ENCODE measurements around the gene RALGPS1.

The RALGPS1 gene

GRCh38 chr9:127197861-127198430 is 283.4 kb downstream of the RALGPS1 start:
- Histone ChIP-seq H3K9ac (ENCODE audit: low read length) (no peak overlapping the region), H3K27ac (ENCODE audit: low read depth, low read length) (peak overlapping the region; percentile 66), H3K27me3 (ENCODE audit: control insufficient read depth, insufficient read depth, low read length) (no peaks in the 10 kb centered on the region), H3K4me1 (ENCODE audit: control insufficient read depth, insufficient read depth, low read length) (peaks cover 23% of the 10 kb centered on the region), H3K4me3 (ENCODE audit: low read length) (no peak overlapping the region), H3K36me3 (ENCODE audit: control insufficient read depth, insufficient read depth, low read length) (no peaks in the 10 kb centered on the region)

GRCh38 chr9:127198587-127198986 is 284.0 kb downstream of the RALGPS1 start:
- Histone ChIP-seq H3K4me3 (ENCODE audit: low read length) (no peak overlapping the region), H3K4me1 (ENCODE audit: control insufficient read depth, insufficient read depth, low read length) (peaks cover 23% of the 10 kb centered on the region), H3K9ac (ENCODE audit: low read length) (no peak overlapping the region), H3K27me3 (ENCODE audit: control insufficient read depth, insufficient read depth, low read length) (no peaks in the 10 kb centered on the region), H3K27ac (ENCODE audit: low read depth, low read length) (peak overlapping the region; percentile 66), H3K36me3 (ENCODE audit: control insufficient read depth, insufficient read depth, low read length) (no peaks in the 10 kb centered on the region)

GRCh38 chr9:127199001-127199791 is 284.6 kb downstream of the RALGPS1 start:
- Histone ChIP-seq H3K36me3 (ENCODE audit: control insufficient read depth, insufficient read depth, low read length) (no peaks in the 10 kb centered on the region), H3K4me1 (ENCODE audit: control insufficient read depth, insufficient read depth, low read length) (peaks cover 23% of the 10 kb centered on the region), H3K27me3 (ENCODE audit: control insufficient read depth, insufficient read depth, low read length) (no peaks in the 10 kb centered on the region), H3K9ac (ENCODE audit: low read length) (no peak overlapping the region), H3K4me3 (ENCODE audit: low read length) (no peak overlapping the region), H3K27ac (ENCODE audit: low read depth, low read length) (peak overlapping the region; percentile 66)

GRCh38 chr9:127200106-127200862 is 285.7 kb downstream of the RALGPS1 start:
- no peak overlapping the region for H3K9ac ChIP-seq (ENCODE audit: low read length)
- H3K4me1 ChIP-seq (ENCODE audit: control insufficient read depth, insufficient read depth, low read length): peaks cover 23% of the 10 kb centered on the region
- no peak overlapping the region for H3K4me3 ChIP-seq (ENCODE audit: low read length)
- H3K27me3 ChIP-seq (ENCODE audit: control insufficient read depth, insufficient read depth, low read length): no peaks in the 10 kb centered on the region
- no peak overlapping the region for H3K27ac ChIP-seq (ENCODE audit: low read depth, low read length)
- H3K36me3 ChIP-seq (ENCODE audit: control insufficient read depth, insufficient read depth, low read length): no peaks in the 10 kb centered on the region

GRCh38 chr9:127201071-127201541 is 286.5 kb downstream of the RALGPS1 start:
- Histone ChIP-seq H3K27me3 (ENCODE audit: control insufficient read depth, insufficient read depth, low read length) (no peaks in the 10 kb centered on the region), H3K36me3 (ENCODE audit: control insufficient read depth, insufficient read depth, low read length) (no peaks in the 10 kb centered on the region), H3K9ac (ENCODE audit: low read length) (no peak overlapping the region), H3K27ac (ENCODE audit: low read depth, low read length) (no peak overlapping the region), H3K4me3 (ENCODE audit: low read length) (no peak overlapping the region), H3K4me1 (ENCODE audit: control insufficient read depth, insufficient read depth, low read length) (peaks cover 23% of the 10 kb centered on the region)

GRCh38 chr9:127201731-127202130 is 287.1 kb downstream of the RALGPS1 start:
- Histone ChIP-seq H3K9ac (ENCODE audit: low read length) (no peak overlapping the region), H3K4me1 (ENCODE audit: control insufficient read depth, insufficient read depth, low read length) (peaks cover 23% of the 10 kb centered on the region), H3K36me3 (ENCODE audit: control insufficient read depth, insufficient read depth, low read length) (no peaks in the 10 kb centered on the region), H3K27me3 (ENCODE audit: control insufficient read depth, insufficient read depth, low read length) (no peaks in the 10 kb centered on the region), H3K4me3 (ENCODE audit: low read length) (no peak overlapping the region), H3K27ac (ENCODE audit: low read depth, low read length) (no peak overlapping the region)

- Histone ChIP-seq H3K9ac (ENCODE audit: low read length) (no peak overlapping the region), H3K4me3 (ENCODE audit: low read length) (no peak overlapping the region), H3K27me3 (ENCODE audit: control insufficient read depth, insufficient read depth, low read length) (no peaks in the 10 kb centered on the region), H3K27ac (ENCODE audit: low read depth, low read length) (peak overlapping the region; percentile 21), H3K36me3 (ENCODE audit: control insufficient read depth, insufficient read depth, low read length) (no peaks in the 10 kb centered on the region), H3K4me1 (ENCODE audit: control insufficient read depth, insufficient read depth, low read length) (peaks cover 20% of the 10 kb centered on the region)
Observed at GRCh38 chr9:127202461-127203169, 288.0 kb downstream of the RALGPS1 start.

GRCh38 chr9:127203681-127204327 is 289.2 kb downstream of the RALGPS1 start:
- Histone ChIP-seq H3K4me3 (ENCODE audit: low read length) (no peak overlapping the region), H3K27me3 (ENCODE audit: control insufficient read depth, insufficient read depth, low read length) (no peaks in the 10 kb centered on the region), H3K36me3 (ENCODE audit: control insufficient read depth, insufficient read depth, low read length) (no peaks in the 10 kb centered on the region), H3K4me1 (ENCODE audit: control insufficient read depth, insufficient read depth, low read length) (peaks cover 9% of the 10 kb centered on the region), H3K9ac (ENCODE audit: low read length) (no peak overlapping the region), H3K27ac (ENCODE audit: low read depth, low read length) (no peak overlapping the region)

GRCh38 chr9:127204771-127205470 is 290.3 kb downstream of the RALGPS1 start:
- no peaks in the 10 kb centered on the region for H3K36me3 ChIP-seq (ENCODE audit: control insufficient read depth, insufficient read depth, low read length)
- H3K27me3 ChIP-seq (ENCODE audit: control insufficient read depth, insufficient read depth, low read length): no peaks in the 10 kb centered on the region
- no peak overlapping the region for H3K9ac ChIP-seq (ENCODE audit: low read length)
- H3K4me3 ChIP-seq (ENCODE audit: low read length): no peak overlapping the region
- H3K4me1 ChIP-seq (ENCODE audit: control insufficient read depth, insufficient read depth, low read length): peaks cover 5% of the 10 kb centered on the region
- H3K27ac ChIP-seq (ENCODE audit: low read depth, low read length): no peak overlapping the region

- Histone ChIP-seq H3K36me3 (ENCODE audit: control insufficient read depth, insufficient read depth, low read length) (no peaks in the 10 kb centered on the region), H3K4me1 (ENCODE audit: control insufficient read depth, insufficient read depth, low read length) (peaks cover 5% of the 10 kb centered on the region), H3K9ac (ENCODE audit: low read length) (no peak overlapping the region), H3K27me3 (ENCODE audit: control insufficient read depth, insufficient read depth, low read length) (no peaks in the 10 kb centered on the region), H3K4me3 (ENCODE audit: low read length) (no peak overlapping the region), H3K27ac (ENCODE audit: low read depth, low read length) (no peak overlapping the region)
Observed at GRCh38 chr9:127205952-127206351, 291.4 kb downstream of the RALGPS1 start.

GRCh38 chr9:127206666-127207065 is 292.1 kb downstream of the RALGPS1 start:
- no peaks in the 10 kb centered on the region for H3K27me3 ChIP-seq (ENCODE audit: control insufficient read depth, insufficient read depth, low read length)
- no peak overlapping the region for H3K4me3 ChIP-seq (ENCODE audit: low read length)
- no peak overlapping the region for H3K27ac ChIP-seq (ENCODE audit: low read depth, low read length)
- no peaks in the 10 kb centered on the region for H3K36me3 ChIP-seq (ENCODE audit: control insufficient read depth, insufficient read depth, low read length)
- H3K9ac ChIP-seq (ENCODE audit: low read length): no peak overlapping the region
- peaks cover 5% of the 10 kb centered on the region for H3K4me1 ChIP-seq (ENCODE audit: control insufficient read depth, insufficient read depth, low read length)
